A549 (cell line): ENCODE measurements around the gene FAT1. TPM values are rescaled to one million over a fixed set of nuclear protein-coding genes. Genes with fewer than 3 reads are reported as not detected.

Source experiments
- ATAC-seq, 2 experiments: fragments of 200-7000 bp in 1 of 2; fragments of >200 bp in 1 of 2; cut with Nextera tagmentation in 1 of 2; cut with Tn5 transposase in 1 of 2; 3 replicates each; pipeline versions ENCODE4 v1.8.0 to v1.9.1; 2018 to 2020; ENCODE audit warnings: mild to moderate bottlenecking in 1 of 2, moderate library complexity in 1 of 2
- CTCF ChIA-PET: fragments of 300-600 bp; sonication (Branson Sonifier 250); formaldehyde crosslinking; extraction: SDS; loops from one replicate; lab custom pipeline; 2021; ENCODE audit warnings: antibody characterized with exemption, inconsistent platforms; lab: Yijun Ruan, JAX
- POLR2A ChIA-PET: fragments of 350-600 bp; formaldehyde crosslinking; extraction: SDS; loops from one replicate; lab custom pipeline; 2021; ENCODE audit warnings: antibody characterized with exemption, inconsistent platforms; lab: Yijun Ruan, JAX
- DNase-seq, 2 experiments: peaks; one replicate each; pipeline versions ENCODE4 v3.0.0 to v3.0.0-alpha.2; 2011 to 2016; ENCODE audit warnings: low read depth in 1 of 2, low spot score in 1 of 2
- FAIRE-seq: peaks from 2 replicates; lab custom pipeline; 2011; peaks lifted over from hg19 to GRCh38; lab: Jason Lieb, UNC
- H3K27ac ChIP-seq, 2 experiments: fragments of >200 bp; sonication (Bioruptor Twin); formaldehyde crosslinking; 3 replicates each; pipeline ENCODE4 v1.5.1; 2016 to 2017
- H3K4me1 ChIP-seq: fragments of >200 bp; sonication (Bioruptor Twin); formaldehyde crosslinking; 3 replicates; pipeline ENCODE4 v1.6.1; 2016
- H3K4me2 ChIP-seq: fragments of >200 bp; sonication (Bioruptor Twin); formaldehyde crosslinking; 3 replicates; pipeline ENCODE4 v1.6.1; 2016
- H3K4me3 ChIP-seq: fragments of >200 bp; sonication (Bioruptor Twin); formaldehyde crosslinking; 3 replicates; pipeline ENCODE4 v1.5.1; 2016
- H3K9me3 ChIP-seq: fragments of >200 bp; sonication (Bioruptor Twin); formaldehyde crosslinking; 3 replicates; pipeline ENCODE4 v1.6.1; 2016
- BCL3 ChIP-seq: fragments of >200 bp; sonication (Bioruptor Twin); formaldehyde crosslinking; IDR thresholded peaks from 3 replicates; pipeline ENCODE4 v1.6.1; 2016
- CBX2 ChIP-seq: fragments of 200-600 bp; sonication (generic); IDR thresholded peaks from 2 replicates; pipeline ENCODE4 v1.6.1; 2016; ENCODE audit warnings: low read depth, mild to moderate bottlenecking, borderline replicate concordance
- CEBPB ChIP-seq, 2 experiments: fragments of >200 bp in 1 of 2; sonication (Bioruptor Twin) in 1 of 2; formaldehyde crosslinking in 1 of 2; IDR thresholded peaks; 2 replicates each; pipeline ENCODE4 v1.6.1; 2012 to 2016
- EHMT2 ChIP-seq: fragments of 200-600 bp; sonication (generic); IDR thresholded peaks from 2 replicates; pipeline ENCODE4 v1.6.1; 2016; ENCODE audit warnings: antibody characterized with exemption, low read depth, mild to moderate bottlenecking, moderate library complexity
- FOSL2 ChIP-seq, 2 experiments: fragments of 450-650 bp in 1 of 2; fragments of >200 bp in 1 of 2; sonication (Bioruptor Twin) in 1 of 2; formaldehyde crosslinking; IDR thresholded peaks; 2 replicates each; pipeline versions ENCODE4 v1.5.0 to v1.6.1; 2016 to 2020; ENCODE audit warnings: mild to moderate bottlenecking in 1 of 2, moderate library complexity in 1 of 2
- FOXS1 ChIP-seq: fragments of 250-450 bp; sonication (Bioruptor Pico); IDR thresholded peaks from 2 replicates; pipeline ENCODE4 v1.5.0; 2020; ENCODE audit warnings: mild to moderate bottlenecking, moderate library complexity
- HDAC2 ChIP-seq: fragments of 200-600 bp; sonication (generic); IDR thresholded peaks from 2 replicates; pipeline ENCODE4 v1.6.1; 2016
- HES2 ChIP-seq: fragments of >200 bp; sonication (Bioruptor Twin); formaldehyde crosslinking; IDR thresholded peaks from 2 replicates; pipeline ENCODE4 v1.6.1; 2016
- JUN ChIP-seq, 2 experiments: fragments of >200 bp; sonication (Bioruptor Twin); formaldehyde crosslinking; IDR thresholded peaks; 2 replicates in 1 of 2; 3 replicates in 1 of 2; pipeline ENCODE4 v1.6.1; 2016 to 2017
- JUNB ChIP-seq: fragments of >200 bp; sonication (Bioruptor Twin); formaldehyde crosslinking; IDR thresholded peaks from 2 replicates; pipeline ENCODE4 v1.6.1; 2016
- MAFK ChIP-seq: fragments of 450-650 bp; IDR thresholded peaks from 2 replicates; pipeline ENCODE4 v1.6.1; 2014; ENCODE audit not compliant: partially characterized antibody
- MAZ ChIP-seq: fragments of 150-350 bp; IDR thresholded peaks from 2 replicates; pipeline ENCODE4 v1.6.1; 2014; ENCODE audit warnings: antibody characterized with exemption, low read depth, low read length, borderline replicate concordance
- MYC ChIP-seq: IDR thresholded peaks from 2 replicates; pipeline ENCODE4 v1.6.1; 2012; ENCODE audit warnings: mild to moderate bottlenecking, inconsistent platforms, low read length, improper control_type of control experiment, borderline replicate concordance
- NFE2L2 ChIP-seq: fragments of 150-350 bp; conservative IDR thresholded peaks from 2 replicates; pipeline ENCODE4 v1.6.1; 2014; ENCODE audit warnings: low read length
- PBX3 ChIP-seq: IDR thresholded peaks from 2 replicates; pipeline ENCODE4 v1.6.1; 2012
- RARB ChIP-seq: fragments of 250-450 bp; sonication (Bioruptor Pico); IDR thresholded peaks from 2 replicates; pipeline ENCODE4 v1.8.0; 2021; ENCODE audit warnings: mild to moderate bottlenecking, moderate library complexity
- REST ChIP-seq: fragments of 200-600 bp; sonication (generic); IDR thresholded peaks from 2 replicates; pipeline ENCODE4 v1.6.1; 2016; ENCODE audit warnings: antibody characterized with exemption, mild to moderate bottlenecking, moderate library complexity
- TP53 ChIP-seq: fragments of 250-450 bp; sonication (Bioruptor Pico); IDR thresholded peaks from 2 replicates; pipeline ENCODE4 v1.5.0; 2021; ENCODE audit warnings: mild to moderate bottlenecking, moderate library complexity
- WGBS: methylation state at CpG from one replicate; pipeline ENCODE4 v1.1.6; 2017; ENCODE audit errors: missing lambda C conversion rate; 5-methylcytosine and 5-hydroxymethylcytosine counted together
- polyA plus RNA-seq, 4 experiments: library from polyadenylated mRNA; depleted of rRNA in 3 of 4; stranded (reverse); fragments of >200 nt; fragmentation: RNase III in 1 of 4; extraction: RNeasy Plus Mini Kit Qiagen cat#74134 plus additional on column Dnase treatment in 1 of 4; gene quantifications; 2 replicates in 3 of 4; 3 replicates in 1 of 4; pipeline ENCODE4 v1.2.3, GENCODE V29; 2011 to 2017

FAT1 gene
- polyA plus RNA-seq, 2 of the 4 experiments (the other 2 are of a cell fraction): 62.2 to 177 TPM

- TF ChIP-seq PBX3 (no peak), TP53 (CRISPR knock-in tag) (no peak), MAFK (no peak)
These were observed 48.0 kb upstream of the FAT1 start (continued) for GRCh38 chr4:186771624-186772023.

- H3K4me3 ChIP-seq: no peak overlapping the region
- H3K27ac ChIP-seq: peak overlapping the region in 1 of 2 experiments; percentile 35; a peak in 1 of 6 replicates
- 44% methylated on average over 4 of the region's 4 CpGs for WGBS
- H3K4me2 ChIP-seq: peak overlapping the region; percentile 34; the same call in 1 of the 3 replicates
- ChIA-PET POLR2A (no interaction called here), CTCF (interaction anchor here (1.2 kb wide), 1 partner anchor 45 kb away, joined by 4 read pairs; no protein-coding TSS in a partner anchor)
- peaks cover 26% of the 10 kb centered on the region for H3K4me1 ChIP-seq
- ATAC-seq (no peak), DNase-seq (no peak), FAIRE-seq (no peak)
- TF ChIP-seq MAZ (no peak), RARB (CRISPR knock-in tag) (no peak), CEBPB (IDR thresholded peaks at IDR 0.05) (peak; percentile 31 to 54; a peak in 2 of 4 replicates)
- no peaks in the 10 kb centered on the region for H3K9me3 ChIP-seq
These were observed 47.0 kb upstream of the FAT1 start for GRCh38 chr4:186770481-186771175.

GRCh38 chr4:186767794-186768193 is 44.1 kb upstream of the FAT1 start:
- CTCF ChIA-PET: no interaction called here
- ATAC-seq: no peak
- POLR2A ChIA-PET: no interaction called here

More at GRCh38 chr4:186767794-186768193, 44.1 kb upstream of the FAT1 start:
- TF ChIP-seq JUN (IDR thresholded peaks at IDR 0.05): no peak
- no peak for TF ChIP-seq JUNB
- TF ChIP-seq NFE2L2: no peak
- no peak for TF ChIP-seq HES2
- no peak for TF ChIP-seq HDAC2
- TF ChIP-seq FOXS1 (CRISPR knock-in tag): no peak
- no peak for TF ChIP-seq MAFK
- no peak for TF ChIP-seq EHMT2
- no peak for TF ChIP-seq FOSL2 (IDR thresholded peaks at IDR 0.05)
- TF ChIP-seq FOSL2 (CRISPR knock-in tag; IDR thresholded peaks at IDR 0.05): no peak
- TF ChIP-seq MYC: no peak
- TF ChIP-seq BCL3: no peak
- no peak for TF ChIP-seq REST
- no peak for TF ChIP-seq CBX2
- Histone ChIP-seq H3K4me2 (no peak overlapping the region), H3K27ac (no peak overlapping the region), H3K4me1 (peaks cover 21% of the 10 kb centered on the region), H3K4me3 (no peak overlapping the region), H3K9me3 (no peaks in the 10 kb centered on the region)
- FAIRE-seq (no peak), DNase-seq (no peak)
- 97% methylated on average over 3 of the region's 4 CpGs for WGBS
